M059J (cell line): ENCODE data around the gene GNG13. TPM values are rescaled to one million over a fixed set of nuclear protein-coding genes. Genes with fewer than 3 reads are reported as not detected.
"Not testable (repeated sequence)": the region's sequence is repeated elsewhere in the genome, so short reads cannot be mapped to it uniquely, and the experiment has no call there.

Experiments used
- DNase-seq: peaks from one replicate; pipeline ENCODE4 v3.0.0-alpha.2; 2012; ENCODE audit warnings: low read depth
- total RNA-seq: library from RNA; depleted of rRNA; stranded (reverse); fragments of >200 nt; shearing (Covaris generic); gene quantifications from 2 replicates; pipeline ENCODE4 v1.2.3, GENCODE V29; 2014; rRNA removed

Gene GNG13
- total RNA-seq, result not detected in 2 replicates

GRCh38 chr16:799948-800833 lies at the start of gene GNG13:
TSS of gene GNG13 (minus strand) at chr16:800734. CDS start at chr16:799077, 1,657 bp downstream.
- DNase-seq, result no peak

DNA sequence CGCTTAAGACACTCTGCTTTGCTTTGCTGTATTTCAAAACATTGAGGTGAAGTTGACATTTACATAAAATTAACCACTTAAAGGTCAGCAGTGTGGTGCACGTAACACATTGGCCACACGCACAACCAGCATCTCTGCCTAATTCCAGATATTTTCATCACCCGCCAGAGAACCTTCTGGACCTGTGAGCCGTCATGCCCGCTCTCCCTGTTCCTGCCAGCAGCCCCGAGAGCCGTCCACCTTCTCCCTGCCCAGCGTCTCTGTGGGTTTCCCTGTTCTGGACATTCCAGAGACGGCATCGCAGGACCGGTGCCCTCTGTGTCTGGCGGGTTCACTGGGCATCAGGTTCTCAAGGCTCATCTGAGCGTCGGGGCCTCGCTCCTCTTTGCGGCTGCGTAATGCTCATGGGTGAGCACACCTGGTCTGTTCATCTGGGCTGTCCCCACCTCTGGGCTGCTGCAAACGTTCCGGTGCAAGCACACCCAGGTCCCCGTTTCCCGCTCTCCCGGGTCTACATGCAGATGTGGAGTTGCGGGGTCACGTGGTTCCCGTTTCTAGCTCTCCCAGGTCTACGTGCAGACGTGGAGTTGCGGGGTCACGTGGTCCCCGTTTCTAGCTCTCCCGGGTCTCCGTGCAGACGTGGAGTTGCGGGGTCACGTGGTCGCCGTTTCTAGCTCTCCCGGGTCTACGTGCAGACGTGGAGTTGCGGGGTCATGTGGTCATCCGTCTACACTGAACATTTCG lies 48.1 kb upstream of the GNG13 start:
- no peak for DNase-seq

GRCh38 chr16:847681-848445 lies 47.3 kb upstream of the GNG13 start:
- DNase-seq, result no peak

- no peak for DNase-seq
These were observed 46.6 kb upstream of the GNG13 start for GRCh38 chr16:847151-847550.

DNA sequence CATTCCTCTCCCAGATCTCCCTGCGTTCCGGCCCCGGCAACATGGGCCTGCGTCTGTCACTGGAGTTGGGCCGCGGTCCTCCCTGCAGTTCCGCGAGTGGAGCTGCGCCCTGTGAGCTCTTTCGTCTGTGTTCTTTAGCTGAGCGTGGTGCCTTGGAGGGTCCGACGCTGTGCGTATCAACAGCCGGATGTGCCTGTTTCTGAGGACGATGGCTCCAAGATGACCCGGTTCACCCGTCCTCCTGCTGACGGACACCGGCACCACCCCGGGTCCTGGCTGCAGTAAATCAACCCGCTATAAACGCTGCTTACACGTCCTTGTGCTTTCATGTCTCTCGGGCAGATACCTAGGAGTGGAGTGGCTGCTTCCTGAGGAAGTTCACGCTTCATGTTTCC lies 44.8 kb upstream of the GNG13 start:
- DNase-seq, result no peak

DNA sequence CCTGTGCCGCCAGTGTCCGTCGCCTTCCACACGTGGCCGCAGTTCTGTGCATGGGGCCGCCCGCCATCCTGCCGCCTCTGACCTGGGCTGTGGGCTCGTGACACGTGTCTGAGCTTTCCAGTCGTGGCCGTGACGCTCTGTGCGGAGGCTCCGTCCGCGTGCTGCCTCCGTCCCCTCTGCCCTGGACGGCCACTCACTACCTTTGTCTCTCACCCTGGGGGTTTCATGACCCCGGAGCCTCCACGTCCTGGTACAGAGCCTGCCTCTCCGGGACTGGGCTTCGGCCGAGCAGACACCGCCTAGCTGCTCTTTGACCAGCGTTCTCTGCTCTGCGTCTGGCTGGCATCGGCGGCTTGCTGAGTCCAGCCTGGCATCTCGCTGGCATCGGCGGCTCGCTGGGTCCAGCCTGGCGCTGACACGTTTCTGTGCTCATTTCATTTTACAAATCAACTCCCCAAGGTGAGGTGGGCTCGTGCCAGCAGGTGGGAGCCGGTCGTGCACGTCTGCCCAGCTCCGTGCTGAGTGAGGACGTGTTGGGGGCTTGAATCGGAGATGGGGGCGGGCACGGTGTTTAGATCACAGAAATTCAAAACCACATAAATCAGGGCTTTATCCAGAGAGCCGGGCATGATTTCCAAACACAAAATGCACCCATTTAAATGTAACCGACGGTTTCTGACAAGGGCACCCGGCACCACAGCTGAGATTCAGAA lies 44.3 kb upstream of the GNG13 start:
- DNase-seq, result no peak

GRCh38 chr16:843771-844170 lies 43.2 kb upstream of the GNG13 start:
- no peak for DNase-seq

- DNase-seq, result no peak
These were observed 42.4 kb upstream of the GNG13 start for GRCh38 chr16:842711-843560.

DNA sequence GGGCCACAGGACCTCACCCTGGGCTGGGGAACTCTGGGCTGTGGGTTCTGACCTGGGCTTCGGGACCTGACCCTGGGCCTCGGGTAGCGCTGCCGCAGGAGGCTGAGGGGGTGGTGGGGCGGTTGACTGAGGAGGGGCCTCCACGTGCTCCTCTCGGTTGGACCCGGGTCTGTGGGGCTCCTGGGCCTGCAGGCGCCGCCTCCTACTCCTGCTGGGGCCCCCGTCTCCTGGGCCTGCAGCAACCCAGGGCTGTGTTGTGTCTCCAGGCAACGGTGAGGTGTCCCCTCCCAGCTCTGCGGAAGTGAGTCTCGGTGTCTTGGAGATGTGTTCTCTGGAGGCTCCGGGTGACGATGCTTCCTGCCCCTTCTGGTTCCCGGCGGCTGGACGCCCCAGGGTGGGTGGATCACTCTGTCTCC lies 41.5 kb upstream of the GNG13 start:
- DNase-seq, result peak; percentile 15

GRCh38 chr16:841455-842060 lies 41.0 kb upstream of the GNG13 start:
- DNase-seq, result no peak

GRCh38 chr16:840561-841454 lies 40.3 kb upstream of the GNG13 start:
- DNase-seq, result no peak

GRCh38 chr16:839643-840408 lies 39.3 kb upstream of the GNG13 start:
- no peak for DNase-seq

GRCh38 chr16:838741-839140 lies 38.2 kb upstream of the GNG13 start:
- no peak for DNase-seq

DNA sequence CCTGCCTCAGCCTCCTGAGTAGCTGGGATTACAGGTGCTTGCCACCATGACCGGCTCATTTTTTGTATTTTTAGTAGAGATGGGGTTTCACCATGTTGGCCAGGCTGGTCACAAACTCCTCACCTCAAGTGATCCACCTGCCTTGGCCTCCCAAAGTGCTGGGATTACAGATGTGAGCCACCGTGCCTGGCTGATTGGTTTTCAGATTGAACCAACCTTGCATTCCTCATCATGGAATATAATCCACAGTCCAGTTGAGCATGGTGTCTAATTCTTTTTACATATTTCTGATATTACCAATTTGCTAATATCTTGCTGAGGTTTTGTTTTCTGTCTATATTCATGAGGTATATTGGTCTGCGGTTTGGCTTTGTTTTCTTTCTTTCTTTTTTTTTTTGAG lies 36.3 kb upstream of the GNG13 start:
- not testable (repeated sequence) for DNase-seq

DNA sequence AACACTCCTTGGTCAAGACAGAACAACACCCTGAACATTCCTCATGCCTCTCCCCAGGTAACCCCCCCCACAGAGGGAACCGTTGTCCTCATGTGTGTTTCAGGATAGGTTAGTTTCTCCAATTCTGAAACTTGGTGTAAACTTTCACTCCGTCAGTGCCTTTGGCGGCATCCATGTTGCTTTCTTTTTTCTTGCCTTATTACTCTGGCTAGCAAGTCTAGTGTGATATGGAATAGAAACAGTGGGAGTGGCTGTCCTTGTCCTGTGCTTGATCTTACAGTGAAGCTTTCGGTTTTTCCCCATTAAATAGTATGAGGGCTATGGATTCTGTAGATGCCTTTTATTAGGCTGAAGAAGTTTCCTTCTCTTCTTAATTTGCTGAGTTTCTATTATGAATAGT lies 35.7 kb upstream of the GNG13 start:
- DNase-seq, result no peak

GRCh38 chr16:835373-835772 lies 34.8 kb upstream of the GNG13 start:
- DNase-seq, result no peak

DNA sequence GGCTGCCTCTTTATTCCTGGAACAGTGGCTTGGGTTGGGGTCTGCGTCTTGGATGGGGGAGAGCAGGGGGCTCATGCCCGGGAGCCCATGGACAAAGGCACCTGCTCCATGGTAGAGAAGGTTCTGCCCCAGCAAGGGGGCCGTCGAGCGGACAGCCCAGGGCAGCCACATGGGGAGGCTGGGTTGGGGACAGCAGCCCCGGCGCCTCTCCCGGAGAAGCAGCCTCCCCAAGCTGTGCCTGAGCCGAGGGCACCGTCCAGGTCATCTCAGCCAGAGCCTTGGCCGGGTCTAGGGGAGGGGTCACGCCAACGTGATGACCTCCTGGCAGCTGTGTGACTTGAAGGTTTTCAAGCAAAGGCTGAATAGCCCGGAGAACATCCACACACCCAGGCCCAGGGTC lies 32.9 kb upstream of the GNG13 start:
- DNase-seq, result no peak

DNA sequence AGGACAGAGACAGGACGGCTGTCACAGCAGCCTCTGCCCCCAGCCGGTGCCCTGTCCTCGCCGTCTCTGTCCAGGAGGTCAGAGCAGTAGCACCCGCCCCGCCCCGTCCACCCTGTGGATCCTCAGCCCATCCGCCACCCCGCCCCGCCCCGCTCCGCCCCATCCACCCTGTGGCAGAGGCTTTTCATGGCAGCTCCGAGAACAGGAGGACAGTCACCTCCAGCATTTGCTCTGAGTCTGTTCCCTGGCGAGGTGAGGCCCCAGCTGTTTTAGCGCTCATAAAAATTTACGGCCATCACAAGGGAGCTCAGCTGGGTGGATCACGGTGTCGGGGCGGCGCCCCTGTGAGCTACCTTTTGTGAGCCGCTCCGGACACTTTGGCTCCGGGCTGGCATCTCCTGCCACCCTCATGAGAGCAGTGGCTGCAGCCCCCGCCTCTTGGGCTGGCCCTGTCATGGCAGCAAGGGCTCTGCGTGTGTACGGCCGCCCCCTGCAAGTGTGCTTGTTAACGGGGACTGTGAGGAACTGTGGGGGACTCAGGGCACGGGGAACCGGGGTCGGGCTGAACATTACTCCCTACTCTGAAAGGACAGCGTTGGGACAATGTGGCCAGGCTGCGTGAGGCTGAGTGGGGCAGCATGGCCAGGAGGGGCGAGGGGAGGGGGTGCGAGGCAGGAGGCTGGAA lies 32.3 kb upstream of the GNG13 start:
- no peak for DNase-seq
